Measurements from ENCODE around the gene TMEM87B.

The TMEM87B gene

DNA sequence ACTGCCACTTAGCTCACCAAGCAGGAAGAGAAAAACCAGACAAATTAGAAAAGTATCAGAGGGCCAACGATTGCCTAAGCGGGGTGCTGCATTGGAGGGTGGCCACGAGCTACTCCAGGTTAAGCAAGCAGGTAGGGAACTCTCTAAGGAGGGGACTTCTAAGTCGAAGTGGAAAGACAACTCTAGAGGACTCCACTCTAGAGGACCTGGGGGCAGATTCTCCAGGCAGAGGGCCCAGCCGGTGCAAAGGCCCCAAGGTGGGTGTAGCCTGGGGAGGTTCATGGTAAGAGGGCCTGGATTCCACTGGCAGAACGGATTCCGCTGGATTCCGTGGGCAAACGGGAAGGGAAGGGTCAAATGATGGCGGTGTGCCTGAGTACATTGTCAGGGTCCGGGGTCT lies 95.8 kb downstream of the TMEM87B start:
- no peak overlapping the region for H3K14ac ChIP-seq (ENCODE audit: low read length in 2 of 2)
- H2BK5ac ChIP-seq (ENCODE audit: low read depth, low read length, poor library complexity, severe bottlenecking), result no peak overlapping the region

DNA sequence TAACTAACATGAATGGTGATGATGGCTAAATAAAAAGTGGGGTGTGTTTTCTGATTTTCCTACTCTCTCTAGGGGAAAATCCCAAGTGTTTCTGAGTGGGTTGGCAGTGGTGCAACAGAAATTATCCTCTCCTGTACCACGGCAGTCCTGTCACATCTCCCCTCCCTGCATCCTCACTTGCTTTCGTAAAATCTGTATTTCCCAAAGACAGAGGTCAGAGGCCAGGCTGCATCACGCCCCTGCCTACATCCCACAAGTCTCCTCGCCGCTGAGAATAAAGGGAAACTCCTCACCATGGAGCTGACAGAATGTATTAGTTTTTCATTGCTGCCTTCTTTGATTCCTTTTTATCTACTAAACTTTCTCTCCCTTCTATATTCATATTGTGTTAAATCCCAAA lies 96.2 kb downstream of the TMEM87B start:
- no peak overlapping the region for H3K14ac ChIP-seq (ENCODE audit: low read length in 2 of 2)
- no peak overlapping the region for H4K91ac ChIP-seq (ENCODE audit: low read length)
- H3K79me1 ChIP-seq (replicated peaks; ENCODE audit: low read length, poor library complexity, severe bottlenecking), result no peaks in the 10 kb centered on the region
- H3K4me2 ChIP-seq (ENCODE audit: low read length, poor library complexity, severe bottlenecking), result no peak overlapping the region
- H2BK15ac ChIP-seq (ENCODE audit: low read depth, poor library complexity, severe bottlenecking), result no peak overlapping the region
- H2BK5ac ChIP-seq (ENCODE audit: low read depth, low read length, poor library complexity, severe bottlenecking), result no peak overlapping the region
- H4K8ac ChIP-seq (ENCODE audit: low read length), result no peak overlapping the region
- no peak overlapping the region for H3K23ac ChIP-seq (ENCODE audit: low read length in 2 of 2)
- peaks cover 0 to 3% of the 10 kb centered on the region in 2 experiments for H3K36me3 ChIP-seq (ENCODE audit: control insufficient read depth in 1 of 2, insufficient read depth in 2 of 2, low read depth in 1 of 2, low read length in 2 of 2)
- no peak overlapping the region for H2BK12ac ChIP-seq (ENCODE audit: low read length in 2 of 2)
- H3K27me3 ChIP-seq (ENCODE audit: control insufficient read depth in 1 of 2, insufficient read depth in 1 of 2, low read length in 2 of 2), result no peaks in the 10 kb centered on the region
- H3K9ac ChIP-seq (ENCODE audit: low read length), result peak overlapping the region; percentile 75
- H2AK5ac ChIP-seq (ENCODE audit: low read length, severe bottlenecking), result peak overlapping the region; percentile 51
- H3K4me3 ChIP-seq (ENCODE audit: insufficient read depth in 1 of 2, low read depth in 1 of 2, low read length in 2 of 2), result no peak overlapping the region
- H3K4ac ChIP-seq (ENCODE audit: low read depth in 1 of 2, low read length in 2 of 2), result no peak overlapping the region
- peaks cover 16% of the 10 kb centered on the region for H3K4me1 ChIP-seq (ENCODE audit: control insufficient read depth, insufficient read depth, low read depth, low read length)
- H2BK120ac ChIP-seq (ENCODE audit: low read depth, low read length), result no peak overlapping the region
- no peak overlapping the region for H3K18ac ChIP-seq (ENCODE audit: low read depth in 1 of 2, low read length in 2 of 2)
- no peak overlapping the region for H2AFZ ChIP-seq (ENCODE audit: low read depth, low read length)
- 97% methylated on average over 5 of the region's 5 CpGs for WGBS
- H3K9me3 ChIP-seq (ENCODE audit: control insufficient read depth, low read length), result no peaks in the 10 kb centered on the region
- H3K27ac ChIP-seq (ENCODE audit: low read length, poor library complexity, severe bottlenecking), result no peak overlapping the region
- no peak for DNase-seq

More for the DNA sequence above, 95.8 kb downstream of the TMEM87B start:
- Histone ChIP-seq H2BK120ac (ENCODE audit: low read depth, low read length) (no peak overlapping the region), H3K79me1 (replicated peaks; ENCODE audit: low read length, poor library complexity, severe bottlenecking) (no peaks in the 10 kb centered on the region), H3K9me3 (ENCODE audit: control insufficient read depth, low read length) (no peaks in the 10 kb centered on the region), H2BK15ac (ENCODE audit: low read depth, poor library complexity, severe bottlenecking) (no peak overlapping the region), H2BK12ac (ENCODE audit: low read length in 2 of 2) (no peak overlapping the region), H3K36me3 (ENCODE audit: control insufficient read depth in 1 of 2, insufficient read depth in 2 of 2, low read depth in 1 of 2, low read length in 2 of 2) (peaks cover 0 to 2% of the 10 kb centered on the region in 2 experiments), H2AK5ac (ENCODE audit: low read length, severe bottlenecking) (peak overlapping the region; percentile 21), H3K4me1 (ENCODE audit: control insufficient read depth, insufficient read depth, low read depth, low read length) (peaks cover 15% of the 10 kb centered on the region), H3K9ac (ENCODE audit: low read length) (peak overlapping the region; percentile 75), H3K27me3 (ENCODE audit: control insufficient read depth in 1 of 2, insufficient read depth in 1 of 2, low read length in 2 of 2) (no peaks in the 10 kb centered on the region), H3K4ac (ENCODE audit: low read depth in 1 of 2, low read length in 2 of 2) (no peak overlapping the region), H3K23ac (ENCODE audit: low read length in 2 of 2) (no peak overlapping the region), H3K27ac (ENCODE audit: low read length, poor library complexity, severe bottlenecking) (peak overlapping the region; percentile 77), H4K91ac (ENCODE audit: low read length) (no peak overlapping the region), H4K8ac (ENCODE audit: low read length) (no peak overlapping the region), H3K4me2 (ENCODE audit: low read length, poor library complexity, severe bottlenecking) (no peak overlapping the region), H3K4me3 (ENCODE audit: insufficient read depth in 1 of 2, low read depth in 1 of 2, low read length in 2 of 2) (no peak overlapping the region), H3K18ac (ENCODE audit: low read depth in 1 of 2, low read length in 2 of 2) (peak overlapping the region in 1 of 2 experiments; percentile 16), H2AFZ (ENCODE audit: low read depth, low read length) (no peak overlapping the region)
- no peak for DNase-seq
- WGBS, result 93% methylated on average over 11 of the region's 11 CpGs

DNA sequence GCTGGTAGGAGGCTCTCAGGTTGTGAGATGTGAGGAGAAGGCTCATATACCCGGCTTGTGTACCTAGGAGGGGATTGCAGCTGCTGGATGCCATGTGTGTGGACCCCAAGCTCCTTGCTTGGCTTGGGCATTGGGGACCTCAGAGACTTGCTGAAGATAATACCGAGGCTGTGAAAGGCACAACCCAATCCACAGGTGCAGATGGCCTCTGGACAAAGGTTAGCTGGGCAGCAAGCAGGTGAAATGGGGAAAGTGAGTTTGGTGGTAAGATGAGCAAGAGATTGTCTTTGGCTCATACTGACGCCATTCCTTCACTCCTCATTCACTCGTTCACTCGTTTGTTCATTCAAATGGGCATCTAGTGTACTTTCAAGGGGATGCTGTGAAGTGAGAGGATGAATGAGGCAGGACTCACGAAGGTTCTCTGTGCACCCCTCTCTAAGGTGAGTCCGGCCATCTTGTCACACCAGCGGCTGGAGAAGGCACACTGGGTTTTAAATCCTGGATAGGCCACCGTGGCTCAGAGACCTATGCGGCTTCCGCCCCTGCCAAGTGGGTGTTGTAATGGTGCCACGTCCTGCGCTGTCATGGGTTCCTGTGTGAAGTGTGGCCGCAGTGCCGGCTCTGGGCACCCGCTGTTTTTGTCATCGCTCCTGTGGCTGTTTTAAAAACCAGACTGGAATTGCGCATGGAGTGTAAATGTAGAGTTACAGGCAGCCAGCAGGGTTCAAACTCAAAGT lies 96.8 kb downstream of the TMEM87B start:
- 98% methylated on average over 18 of the region's 18 CpGs for WGBS
- DNase-seq, result no peak
- Histone ChIP-seq H2AFZ (ENCODE audit: low read depth, low read length) (no peak overlapping the region), H2BK5ac (ENCODE audit: low read depth, low read length, poor library complexity, severe bottlenecking) (no peak overlapping the region), H2BK120ac (ENCODE audit: low read depth, low read length) (no peak overlapping the region), H3K4ac (ENCODE audit: low read depth in 1 of 2, low read length in 2 of 2) (no peak overlapping the region), H4K8ac (ENCODE audit: low read length) (no peak overlapping the region), H3K18ac (ENCODE audit: low read depth in 1 of 2, low read length in 2 of 2) (no peak overlapping the region), H3K14ac (ENCODE audit: low read length in 2 of 2) (no peak overlapping the region), H3K27ac (ENCODE audit: low read length, poor library complexity, severe bottlenecking) (no peak overlapping the region), H3K79me1 (replicated peaks; ENCODE audit: low read length, poor library complexity, severe bottlenecking) (no peaks in the 10 kb centered on the region), H2BK12ac (ENCODE audit: low read length in 2 of 2) (no peak overlapping the region), H3K36me3 (ENCODE audit: control insufficient read depth in 1 of 2, insufficient read depth in 2 of 2, low read depth in 1 of 2, low read length in 2 of 2) (peaks cover 0 to 3% of the 10 kb centered on the region in 2 experiments), H3K9ac (ENCODE audit: low read length) (no peak overlapping the region), H3K4me2 (ENCODE audit: low read length, poor library complexity, severe bottlenecking) (no peak overlapping the region), H3K9me3 (ENCODE audit: control insufficient read depth, low read length) (no peaks in the 10 kb centered on the region), H3K4me1 (ENCODE audit: control insufficient read depth, insufficient read depth, low read depth, low read length) (peaks cover 21% of the 10 kb centered on the region), H3K4me3 (ENCODE audit: insufficient read depth in 1 of 2, low read depth in 1 of 2, low read length in 2 of 2) (no peak overlapping the region), H2AK5ac (ENCODE audit: low read length, severe bottlenecking) (no peak overlapping the region), H3K23ac (ENCODE audit: low read length in 2 of 2) (no peak overlapping the region), H4K91ac (ENCODE audit: low read length) (no peak overlapping the region), H2BK15ac (ENCODE audit: low read depth, poor library complexity, severe bottlenecking) (no peak overlapping the region), H3K27me3 (ENCODE audit: control insufficient read depth in 1 of 2, insufficient read depth in 1 of 2, low read length in 2 of 2) (no peaks in the 10 kb centered on the region)

GRCh38 chr2:112152476-112153178 lies 97.6 kb downstream of the TMEM87B start:
- no peak overlapping the region for H2BK5ac ChIP-seq (ENCODE audit: low read depth, low read length, poor library complexity, severe bottlenecking)
- H3K36me3 ChIP-seq (ENCODE audit: control insufficient read depth in 1 of 2, insufficient read depth in 2 of 2, low read depth in 1 of 2, low read length in 2 of 2), result peaks cover 0 to 3% of the 10 kb centered on the region in 2 experiments
- no peak overlapping the region for H2BK120ac ChIP-seq (ENCODE audit: low read depth, low read length)
- H3K9me3 ChIP-seq (ENCODE audit: control insufficient read depth, low read length), result no peaks in the 10 kb centered on the region
- H3K9ac ChIP-seq (ENCODE audit: low read length), result peak overlapping the region; percentile 41
- no peak overlapping the region for H3K4me3 ChIP-seq (ENCODE audit: insufficient read depth in 1 of 2, low read depth in 1 of 2, low read length in 2 of 2)
- H2BK12ac ChIP-seq (ENCODE audit: low read length in 2 of 2), result no peak overlapping the region
- DNase-seq, result no peak
- no peak overlapping the region for H3K23ac ChIP-seq (ENCODE audit: low read length in 2 of 2)
- no peak overlapping the region for H3K27ac ChIP-seq (ENCODE audit: low read length, poor library complexity, severe bottlenecking)
- no peak overlapping the region for H2BK15ac ChIP-seq (ENCODE audit: low read depth, poor library complexity, severe bottlenecking)
- 92% methylated on average over 7 of the region's 10 CpGs for WGBS
- no peak overlapping the region for H4K8ac ChIP-seq (ENCODE audit: low read length)
- no peak overlapping the region for H3K14ac ChIP-seq (ENCODE audit: low read length in 2 of 2)
- no peaks in the 10 kb centered on the region for H3K27me3 ChIP-seq (ENCODE audit: control insufficient read depth in 1 of 2, insufficient read depth in 1 of 2, low read length in 2 of 2)
- H2AFZ ChIP-seq (ENCODE audit: low read depth, low read length), result no peak overlapping the region
- H3K4ac ChIP-seq (ENCODE audit: low read depth in 1 of 2, low read length in 2 of 2), result no peak overlapping the region
- no peak overlapping the region for H3K18ac ChIP-seq (ENCODE audit: low read depth in 1 of 2, low read length in 2 of 2)
- no peak overlapping the region for H2AK5ac ChIP-seq (ENCODE audit: low read length, severe bottlenecking)
- H3K79me1 ChIP-seq (replicated peaks; ENCODE audit: low read length, poor library complexity, severe bottlenecking), result no peaks in the 10 kb centered on the region
- peaks cover 21% of the 10 kb centered on the region for H3K4me1 ChIP-seq (ENCODE audit: control insufficient read depth, insufficient read depth, low read depth, low read length)
- H4K91ac ChIP-seq (ENCODE audit: low read length), result no peak overlapping the region
- no peak overlapping the region for H3K4me2 ChIP-seq (ENCODE audit: low read length, poor library complexity, severe bottlenecking)
